Hepatocyte (in vitro differentiated cells): ENCODE results near the gene CMTM8.

ENCODE experiments used
- EZH2 ChIP-seq: fragments of 200-600 bp; sonication (generic); IDR thresholded peaks from 2 replicates; pipeline ENCODE4 v1.6.1; 2016; ENCODE audit warnings: antibody characterized with exemption, mild to moderate bottlenecking, borderline replicate concordance
- TF ChIP-seq, protein P1 (sequence below): fragments of 200-600 bp; sonication (generic); IDR thresholded peaks from 2 replicates; pipeline ENCODE4 v1.5.1; 2016; ENCODE audit warnings: antibody characterized with exemption, mild to moderate bottlenecking; ENCODE audit not compliant: poor library complexity

DNA sequence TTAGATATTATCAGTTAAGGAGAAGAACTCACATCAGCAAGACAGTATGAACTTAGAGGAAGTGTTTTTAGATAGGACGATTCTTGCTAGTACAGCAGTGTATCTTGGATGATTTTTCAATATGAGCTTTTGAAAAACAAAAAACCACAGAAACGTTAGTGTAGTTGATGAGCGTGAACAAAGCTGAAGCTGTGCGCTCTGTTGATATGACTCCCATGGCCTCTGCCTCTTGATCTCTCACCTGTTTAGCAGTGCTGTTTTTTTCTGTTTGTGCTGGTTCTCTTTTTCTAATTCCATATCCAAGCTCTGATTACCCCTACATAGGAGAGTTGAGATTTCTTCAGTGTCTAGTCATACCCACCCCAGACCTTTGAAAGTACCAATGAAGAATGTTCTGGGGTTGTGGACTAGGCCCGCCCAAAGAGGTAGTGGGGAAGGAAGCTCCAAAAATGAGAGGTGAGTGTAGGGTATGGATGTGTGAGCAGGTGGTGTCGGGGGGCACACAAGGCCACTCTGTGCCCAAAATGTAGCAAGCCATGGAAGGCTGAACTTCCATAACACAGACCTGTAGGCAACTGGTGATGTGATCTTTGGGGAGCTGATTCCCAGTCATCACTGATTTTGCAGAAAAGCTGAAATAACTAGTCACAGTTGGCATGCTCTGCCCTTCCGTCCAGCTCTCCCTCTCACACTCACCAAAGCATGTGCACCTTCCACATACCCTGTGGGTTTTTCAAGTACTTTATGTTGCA lies 133.2 kb downstream of the CMTM8 start:
- TF ChIP-seq EZH2, result no peak
- TF ChIP-seq, protein P1, sequence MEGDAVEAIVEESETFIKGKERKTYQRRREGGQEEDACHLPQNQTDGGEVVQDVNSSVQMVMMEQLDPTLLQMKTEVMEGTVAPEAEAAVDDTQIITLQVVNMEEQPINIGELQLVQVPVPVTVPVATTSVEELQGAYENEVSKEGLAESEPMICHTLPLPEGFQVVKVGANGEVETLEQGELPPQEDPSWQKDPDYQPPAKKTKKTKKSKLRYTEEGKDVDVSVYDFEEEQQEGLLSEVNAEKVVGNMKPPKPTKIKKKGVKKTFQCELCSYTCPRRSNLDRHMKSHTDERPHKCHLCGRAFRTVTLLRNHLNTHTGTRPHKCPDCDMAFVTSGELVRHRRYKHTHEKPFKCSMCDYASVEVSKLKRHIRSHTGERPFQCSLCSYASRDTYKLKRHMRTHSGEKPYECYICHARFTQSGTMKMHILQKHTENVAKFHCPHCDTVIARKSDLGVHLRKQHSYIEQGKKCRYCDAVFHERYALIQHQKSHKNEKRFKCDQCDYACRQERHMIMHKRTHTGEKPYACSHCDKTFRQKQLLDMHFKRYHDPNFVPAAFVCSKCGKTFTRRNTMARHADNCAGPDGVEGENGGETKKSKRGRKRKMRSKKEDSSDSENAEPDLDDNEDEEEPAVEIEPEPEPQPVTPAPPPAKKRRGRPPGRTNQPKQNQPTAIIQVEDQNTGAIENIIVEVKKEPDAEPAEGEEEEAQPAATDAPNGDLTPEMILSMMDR, result no peak
